HEK293 (cell line): Measurements from ENCODE around the gene UBR2.
A peak's percentile ranks its signal among the peaks of the same experiment; 100 is the strongest.

Experiments
- GFI1B ChIP-seq: fragments of 450-650 bp; formaldehyde crosslinking; IDR thresholded peaks from 2 replicates; pipeline ENCODE4 v1.5.1; 2016; ENCODE audit warnings: missing biosample characterization, missing genetic modification characterization
- INSM2 ChIP-seq: fragments of 450-650 bp; formaldehyde crosslinking; IDR thresholded peaks from 2 replicates; pipeline ENCODE4 v1.5.1; 2016; ENCODE audit warnings: missing biosample characterization, missing genetic modification characterization
- KLF10 ChIP-seq: fragments of 450-650 bp; IDR thresholded peaks from 2 replicates; pipeline ENCODE4 v1.5.1; 2018; ENCODE audit warnings: missing biosample characterization, mild to moderate bottlenecking, missing genetic modification characterization
- PRDM10 ChIP-seq: fragments of 450-650 bp; formaldehyde crosslinking; IDR thresholded peaks from 2 replicates; pipeline ENCODE4 v1.5.1; 2016; ENCODE audit warnings: missing biosample characterization, missing genetic modification characterization
- PRDM6 ChIP-seq: fragments of 450-650 bp; formaldehyde crosslinking; IDR thresholded peaks from 2 replicates; pipeline ENCODE4 v1.5.1; 2017; ENCODE audit warnings: missing biosample characterization, missing genetic modification characterization
- REPIN1 ChIP-seq: fragments of 450-650 bp; formaldehyde crosslinking; IDR thresholded peaks from 2 replicates; pipeline ENCODE4 v1.5.1; 2017; ENCODE audit warnings: missing biosample characterization, missing genetic modification characterization, low read depth
- SALL2 ChIP-seq: fragments of 450-650 bp; formaldehyde crosslinking; IDR thresholded peaks from 2 replicates; pipeline ENCODE4 v1.5.0; 2017; ENCODE audit warnings: missing biosample characterization, mild to moderate bottlenecking, missing genetic modification characterization, borderline replicate concordance
- SCRT1 ChIP-seq: fragments of 450-650 bp; formaldehyde crosslinking; IDR thresholded peaks from 2 replicates; pipeline ENCODE4 v1.5.1; 2016; ENCODE audit warnings: missing biosample characterization, missing genetic modification characterization, borderline replicate concordance
- TRIM28 ChIP-seq: IDR thresholded peaks from 2 replicates; pipeline ENCODE4 v1.6.1; 2011; ENCODE audit warnings: low read length, control low read depth, borderline replicate concordance
- WT1 ChIP-seq: fragments of 450-650 bp; formaldehyde crosslinking; IDR thresholded peaks from 2 replicates; pipeline ENCODE4 v1.5.1; 2016; ENCODE audit warnings: missing biosample characterization, missing genetic modification characterization
- YY1 ChIP-seq: fragments of 450-650 bp; formaldehyde crosslinking; IDR thresholded peaks from 2 replicates; pipeline ENCODE4 v1.5.1; 2018; ENCODE audit warnings: missing biosample characterization, missing genetic modification characterization
- ZBTB17 ChIP-seq: fragments of 450-650 bp; formaldehyde crosslinking; IDR thresholded peaks from 2 replicates; pipeline ENCODE4 v1.5.1; 2016; ENCODE audit warnings: missing biosample characterization, missing genetic modification characterization
- ZBTB20 ChIP-seq: fragments of 450-650 bp; formaldehyde crosslinking; IDR thresholded peaks from 2 replicates; pipeline ENCODE4 v1.5.1; 2016; ENCODE audit warnings: missing biosample characterization, missing genetic modification characterization
- ZBTB48 ChIP-seq: fragments of 450-650 bp; formaldehyde crosslinking; IDR thresholded peaks from 2 replicates; pipeline ENCODE4 v1.5.1; 2016; ENCODE audit warnings: missing biosample characterization, missing genetic modification characterization
- ZEB2 ChIP-seq: fragments of 450-650 bp; formaldehyde crosslinking; IDR thresholded peaks from 2 replicates; pipeline ENCODE4 v1.5.1; 2016; ENCODE audit warnings: missing biosample characterization, missing genetic modification characterization
- ZFP3 ChIP-seq: fragments of 450-650 bp; formaldehyde crosslinking; IDR thresholded peaks from 2 replicates; pipeline ENCODE4 v1.5.1; 2016; ENCODE audit warnings: low read depth, missing biosample characterization, missing genetic modification characterization
- ZNF18 ChIP-seq: fragments of 450-650 bp; formaldehyde crosslinking; IDR thresholded peaks from 2 replicates; pipeline ENCODE4 v1.5.1; 2016; ENCODE audit warnings: missing biosample characterization, missing genetic modification characterization
- ZNF366 ChIP-seq: fragments of 450-650 bp; formaldehyde crosslinking; conservative IDR thresholded peaks from 2 replicates; pipeline ENCODE4 v1.5.1; 2016; ENCODE audit warnings: missing biosample characterization, missing genetic modification characterization
- ZNF449 ChIP-seq: fragments of 450-650 bp; formaldehyde crosslinking; IDR thresholded peaks from 2 replicates; pipeline ENCODE4 v1.5.1; 2017; ENCODE audit warnings: missing biosample characterization, mild to moderate bottlenecking, missing genetic modification characterization, moderate library complexity
- ZNF488 ChIP-seq: fragments of 450-650 bp; formaldehyde crosslinking; IDR thresholded peaks from 2 replicates; pipeline ENCODE4 v1.5.1; 2016; ENCODE audit warnings: missing biosample characterization, missing genetic modification characterization
- ZNF560 ChIP-seq: fragments of 450-650 bp; formaldehyde crosslinking; IDR thresholded peaks from 2 replicates; pipeline ENCODE4 v1.5.1; 2017; ENCODE audit warnings: missing biosample characterization, missing genetic modification characterization, borderline replicate concordance
- ZNF623 ChIP-seq: fragments of 450-650 bp; formaldehyde crosslinking; IDR thresholded peaks from 2 replicates; pipeline ENCODE4 v1.5.1; 2016; ENCODE audit warnings: missing biosample characterization, missing genetic modification characterization
- ZNF626 ChIP-seq: fragments of 450-650 bp; sonication (Bioruptor Pico); formaldehyde crosslinking; IDR thresholded peaks from 2 replicates; pipeline ENCODE4 v1.5.1; 2018; ENCODE audit warnings: missing biosample characterization, missing genetic modification characterization, inconsistent platforms
- ZNF629 ChIP-seq: fragments of 450-650 bp; formaldehyde crosslinking; IDR thresholded peaks from 2 replicates; pipeline ENCODE4 v1.5.1; 2017; ENCODE audit warnings: missing biosample characterization, missing genetic modification characterization
- ZNF692 ChIP-seq: fragments of 450-650 bp; formaldehyde crosslinking; IDR thresholded peaks from 2 replicates; pipeline ENCODE4 v1.5.1; 2016; ENCODE audit warnings: missing biosample characterization, missing genetic modification characterization
- ZNF830 ChIP-seq: fragments of 450-650 bp; IDR thresholded peaks from 2 replicates; pipeline ENCODE4 v1.5.0; 2018; ENCODE audit warnings: missing biosample characterization, missing genetic modification characterization, low read depth, mild to moderate bottlenecking, moderate library complexity
- ZSCAN5A ChIP-seq: fragments of 450-650 bp; formaldehyde crosslinking; IDR thresholded peaks from 2 replicates; pipeline ENCODE4 v1.5.1; 2016; ENCODE audit warnings: missing biosample characterization, missing genetic modification characterization

UBR2 gene

GRCh38 chr6:42556462-42556861 is 7.4 kb upstream of the UBR2 start (continued):
- TF ChIP-seq PRDM10 (peak; percentile 94), TRIM28 (no peak), ZEB2 (peak; percentile 57), ZSCAN5A (tag by site-specific recombination) (no peak), ZNF830 (tag by site-specific recombination) (no peak), SCRT1 (tag by site-specific recombination) (no peak), ZNF626 (tag by site-specific recombination) (no peak), ZNF449 (tag by site-specific recombination) (no peak), ZNF560 (tag by site-specific recombination) (no peak), ZNF488 (no peak), ZNF366 (no peak), REPIN1 (no peak), GFI1B (tag by site-specific recombination) (no peak), ZNF692 (tag by site-specific recombination) (0 out of 2 replicates have a peak, but pooled peaks have one; percentile 16), ZBTB48 (tag by site-specific recombination) (peak; percentile 95), KLF10 (tag by site-specific recombination) (no peak), ZBTB17 (tag by site-specific recombination) (peak; percentile 54; the same call in 1 of the 2 replicates), ZNF18 (peak; percentile 95), WT1 (tag by site-specific recombination) (peak; percentile 97), ZBTB20 (tag by site-specific recombination) (no peak), INSM2 (tag by site-specific recombination) (peak; percentile 89), ZNF623 (tag by site-specific recombination) (no peak), PRDM6 (peak; percentile 61), ZFP3 (tag by site-specific recombination) (no peak), SALL2 (tag by site-specific recombination) (no peak), YY1 (tag by site-specific recombination) (no peak), ZNF629 (tag by site-specific recombination) (peak; percentile 21; the same call in 1 of the 2 replicates)
